ENCODE data around the gene FRMD8.
A peak's percentile ranks its signal among the peaks of the same experiment; 100 is the strongest.

The FRMD8 gene

GRCh38 chr11:65394125-65394536, 7.7 kb downstream of the FRMD8 start:
- no peak for DNase-seq

- no peak for DNase-seq
Observed at GRCh38 chr11:65395961-65396530, 9.6 kb downstream of the FRMD8 start.

GRCh38 chr11:65396769-65397745, 10.6 kb downstream of the FRMD8 start:
- DNase-seq = no peak

- DNase-seq = no peak
Observed at GRCh38 chr11:65398362-65398910, 12.0 kb downstream of the FRMD8 start.

- DNase-seq = no peak
Observed at GRCh38 chr11:65399249-65399648, 12.8 kb downstream of the FRMD8 start.

GRCh38 chr11:65399845-65400244, 13.4 kb downstream of the FRMD8 start:
- DNase-seq = no peak

GRCh38 chr11:65400307-65401072, 14.1 kb downstream of the FRMD8 start:
- no peak for DNase-seq

GRCh38 chr11:65401073-65401802, 14.8 kb downstream of the FRMD8 start:
- DNase-seq = no peak

- no peak for DNase-seq
Observed at GRCh38 chr11:65401803-65402248, 15.4 kb downstream of the FRMD8 start.

- DNase-seq = no peak
Observed at GRCh38 chr11:65402790-65403189, 16.4 kb downstream of the FRMD8 start.

- DNase-seq = peak; percentile 62
Observed at GRCh38 chr11:65403607-65404121, 17.2 kb downstream of the FRMD8 start.

GRCh38 chr11:65404210-65404609, 17.8 kb downstream of the FRMD8 start:
- DNase-seq = no peak

GRCh38 chr11:65404638-65405339, 18.4 kb downstream of the FRMD8 start:
- DNase-seq = no peak

GRCh38 chr11:65410936-65411680, 24.7 kb downstream of the FRMD8 start:
- no peak for DNase-seq

GRCh38 chr11:65411681-65412070, 25.2 kb downstream of the FRMD8 start:
- no peak for DNase-seq

- peak; percentile 15 for DNase-seq
Observed at GRCh38 chr11:65412271-65413076, 26.0 kb downstream of the FRMD8 start.

- peak; percentile 3 for DNase-seq
Observed at GRCh38 chr11:65413077-65413664, 26.7 kb downstream of the FRMD8 start.

- peak; percentile 15 for DNase-seq
Observed at GRCh38 chr11:65414776-65415498, 28.5 kb downstream of the FRMD8 start.
